ENCODE data around the gene PRKAR1B.

DNA sequence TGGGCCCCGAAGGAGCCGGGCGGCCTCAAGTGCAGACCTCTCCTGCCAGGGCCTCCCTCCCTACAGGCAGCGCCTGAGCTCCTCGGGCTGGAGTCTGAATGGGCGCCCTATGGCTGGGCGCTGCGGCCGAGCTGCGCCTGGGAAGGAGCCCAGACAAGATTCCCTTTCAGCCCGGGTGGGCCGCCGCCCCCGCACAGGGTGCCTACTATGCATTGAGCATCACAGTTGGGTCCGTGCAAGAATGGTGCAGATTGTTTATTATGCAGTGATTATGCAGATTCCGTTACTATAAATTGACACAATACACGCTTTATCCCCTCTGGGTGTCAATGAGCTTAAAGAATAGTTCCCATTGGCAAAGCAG lies 130.3 kb downstream of the PRKAR1B start:
- TF ChIP-seq, protein P1, sequence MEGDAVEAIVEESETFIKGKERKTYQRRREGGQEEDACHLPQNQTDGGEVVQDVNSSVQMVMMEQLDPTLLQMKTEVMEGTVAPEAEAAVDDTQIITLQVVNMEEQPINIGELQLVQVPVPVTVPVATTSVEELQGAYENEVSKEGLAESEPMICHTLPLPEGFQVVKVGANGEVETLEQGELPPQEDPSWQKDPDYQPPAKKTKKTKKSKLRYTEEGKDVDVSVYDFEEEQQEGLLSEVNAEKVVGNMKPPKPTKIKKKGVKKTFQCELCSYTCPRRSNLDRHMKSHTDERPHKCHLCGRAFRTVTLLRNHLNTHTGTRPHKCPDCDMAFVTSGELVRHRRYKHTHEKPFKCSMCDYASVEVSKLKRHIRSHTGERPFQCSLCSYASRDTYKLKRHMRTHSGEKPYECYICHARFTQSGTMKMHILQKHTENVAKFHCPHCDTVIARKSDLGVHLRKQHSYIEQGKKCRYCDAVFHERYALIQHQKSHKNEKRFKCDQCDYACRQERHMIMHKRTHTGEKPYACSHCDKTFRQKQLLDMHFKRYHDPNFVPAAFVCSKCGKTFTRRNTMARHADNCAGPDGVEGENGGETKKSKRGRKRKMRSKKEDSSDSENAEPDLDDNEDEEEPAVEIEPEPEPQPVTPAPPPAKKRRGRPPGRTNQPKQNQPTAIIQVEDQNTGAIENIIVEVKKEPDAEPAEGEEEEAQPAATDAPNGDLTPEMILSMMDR (IDR thresholded peaks at IDR 0.05; ENCODE audit: low read length): no peak
- no peak for TF ChIP-seq EZH2 (IDR thresholded peaks at IDR 0.05; ENCODE audit: borderline replicate concordance, low read length)

All from OCI-LY1 (cell line).